ENCODE data around the gene PRKAB1. TPM values are rescaled to one million over a fixed set of nuclear protein-coding genes. Genes with fewer than 3 reads are reported as not detected.

Gene PRKAB1
- total RNA-seq, 1 experiment from 2014 or later: 34.1 TPM

DNA sequence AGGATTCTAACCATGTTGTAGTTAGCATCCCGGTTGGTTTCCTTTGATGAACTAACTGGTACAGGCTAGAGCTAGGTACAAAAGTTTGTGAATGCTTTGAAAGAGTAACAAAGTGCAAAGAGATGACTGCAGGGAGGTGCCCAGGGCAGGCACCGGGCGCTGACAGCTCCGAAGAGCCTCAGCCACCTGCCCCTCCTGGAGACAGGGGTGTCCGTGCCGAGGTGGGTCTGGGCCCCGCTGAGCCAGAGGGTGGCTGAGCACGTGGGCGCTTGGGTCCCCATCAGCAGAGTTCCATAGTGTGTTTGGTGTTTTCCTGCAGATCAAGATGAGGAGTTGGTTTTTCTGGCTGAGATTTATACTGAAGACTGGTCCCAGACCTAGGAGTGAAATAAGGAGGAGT, 19.9 kb downstream of the PRKAB1 start:
- no TSS peak for BruUV-seq (replicated peaks)
- ChIA-PET CTCF (no interaction called here), POLR2A (ENCODE audit: low non-redundant PET) (no interaction called here)
- no peak for DNase-seq (ENCODE audit: low spot score)
- Histone ChIP-seq H3K4me3 (ENCODE audit: low read depth, low read length, poor library complexity, severe bottlenecking) (no peak overlapping the region), H3K36me3 (ENCODE audit: insufficient read depth, low read length, poor library complexity, severe bottlenecking) (peaks cover 16% of the 10 kb centered on the region), H3K27me3 (replicated peaks; ENCODE audit: insufficient read depth, low read depth, low read length, poor library complexity) (no peaks in the 10 kb centered on the region), H3K27ac (ENCODE audit: low read depth, low read length, poor library complexity, severe bottlenecking) (no peak overlapping the region), H3K9me3 (ENCODE audit: low read depth, low read length, poor library complexity, severe bottlenecking) (no peaks in the 10 kb centered on the region), H3K4me1 (ENCODE audit: insufficient read depth, low read length, poor library complexity, severe bottlenecking) (peaks cover 11% of the 10 kb centered on the region)
- TF ChIP-seq EZH2 (IDR thresholded peaks at IDR 0.05; ENCODE audit: borderline replicate concordance, low read depth, low read length, poor library complexity, severe bottlenecking) (no peak), CTCF (conservative IDR thresholded peaks at IDR 0.05; ENCODE audit: low read depth, low read length) (no peak)
- intact Hi-C loops (cut with micrococcal nuclease; ENCODE audit: unreplicated experiment): no loop called here

GRCh38 chr12:119689935-119690500, 22.1 kb downstream of the PRKAB1 start:
- H3K9me3 ChIP-seq (ENCODE audit: low read depth, low read length, poor library complexity, severe bottlenecking): no peaks in the 10 kb centered on the region
- intact Hi-C loops (cut with micrococcal nuclease; ENCODE audit: unreplicated experiment): no loop called here
- H3K4me3 ChIP-seq (ENCODE audit: low read depth, low read length, poor library complexity, severe bottlenecking): no peak overlapping the region
- DNase-seq (ENCODE audit: low spot score): no peak
- peaks cover 16% of the 10 kb centered on the region for H3K36me3 ChIP-seq (ENCODE audit: insufficient read depth, low read length, poor library complexity, severe bottlenecking)
- no peak for TF ChIP-seq CTCF (conservative IDR thresholded peaks at IDR 0.05; ENCODE audit: low read depth, low read length)
- TF ChIP-seq EZH2 (IDR thresholded peaks at IDR 0.05; ENCODE audit: borderline replicate concordance, low read depth, low read length, poor library complexity, severe bottlenecking): no peak
- H3K27ac ChIP-seq (ENCODE audit: low read depth, low read length, poor library complexity, severe bottlenecking): no peak overlapping the region
- ChIA-PET CTCF (no interaction called here), POLR2A (ENCODE audit: low non-redundant PET) (no interaction called here)
- no TSS peak for BruUV-seq (replicated peaks)
- no peaks in the 10 kb centered on the region for H3K27me3 ChIP-seq (replicated peaks; ENCODE audit: insufficient read depth, low read depth, low read length, poor library complexity)
- peaks cover 26% of the 10 kb centered on the region for H3K4me1 ChIP-seq (ENCODE audit: insufficient read depth, low read length, poor library complexity, severe bottlenecking)

DNA sequence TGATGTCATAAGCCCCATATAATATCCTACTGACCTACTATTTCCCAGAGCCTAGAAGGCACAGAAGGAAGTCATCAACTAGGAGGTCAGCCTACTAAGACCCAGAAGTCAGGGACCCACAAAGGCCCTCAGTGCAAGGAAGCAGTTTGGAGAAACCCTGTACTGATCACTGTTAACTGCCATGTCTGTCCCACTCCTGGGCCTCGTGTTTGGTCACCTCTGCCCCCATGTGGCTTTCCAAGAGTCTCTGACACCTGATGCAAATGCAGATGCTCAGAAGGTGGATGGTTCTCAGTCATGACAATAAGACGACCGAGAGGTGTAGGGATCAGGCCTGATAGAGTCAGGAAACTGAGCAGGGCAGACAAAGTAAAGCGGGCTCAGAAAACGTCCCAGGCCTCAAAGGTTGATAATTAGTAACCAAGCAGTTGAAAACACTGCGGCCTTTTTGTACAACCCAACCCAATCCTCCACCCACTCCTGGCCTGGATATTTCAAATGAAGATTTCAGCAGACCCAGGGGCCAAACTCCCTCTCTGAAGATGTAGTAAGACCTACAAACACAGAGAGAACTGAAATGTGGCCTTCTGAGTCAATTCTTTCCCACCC, 23.4 kb downstream of the PRKAB1 start:
- no peaks in the 10 kb centered on the region for H3K27me3 ChIP-seq (replicated peaks; ENCODE audit: insufficient read depth, low read depth, low read length, poor library complexity)
- peaks cover 26% of the 10 kb centered on the region for H3K4me1 ChIP-seq (ENCODE audit: insufficient read depth, low read length, poor library complexity, severe bottlenecking)
- DNase-seq (ENCODE audit: low spot score): no peak
- ChIA-PET POLR2A (ENCODE audit: low non-redundant PET) (no interaction called here), CTCF (no interaction called here)
- BruUV-seq (replicated peaks): no TSS peak
- intact Hi-C loops (cut with micrococcal nuclease; ENCODE audit: unreplicated experiment): no loop called here
- TF ChIP-seq CTCF (conservative IDR thresholded peaks at IDR 0.05; ENCODE audit: low read depth, low read length): no peak
- no peak for TF ChIP-seq EZH2 (IDR thresholded peaks at IDR 0.05; ENCODE audit: borderline replicate concordance, low read depth, low read length, poor library complexity, severe bottlenecking)
- no peak overlapping the region for H3K4me3 ChIP-seq (ENCODE audit: low read depth, low read length, poor library complexity, severe bottlenecking)
- H3K27ac ChIP-seq (ENCODE audit: low read depth, low read length, poor library complexity, severe bottlenecking): no peak overlapping the region
- peaks cover 16% of the 10 kb centered on the region for H3K36me3 ChIP-seq (ENCODE audit: insufficient read depth, low read length, poor library complexity, severe bottlenecking)
- no peaks in the 10 kb centered on the region for H3K9me3 ChIP-seq (ENCODE audit: low read depth, low read length, poor library complexity, severe bottlenecking)
